Muscle layer of duodenum (tissue), 2 donors: Measurements from ENCODE around the gene SIRPD.
"Not testable (repeated sequence)": the region's sequence is repeated elsewhere in the genome, so short reads cannot be mapped to it uniquely, and the experiment has no call there.

Source experiments
- H3K27ac ChIP-seq: one replicate; pipeline ENCODE4 v1.7.0; 2013; ENCODE audit warnings: mild to moderate bottlenecking, low read length
- H3K27me3 ChIP-seq: one replicate; pipeline ENCODE4 v1.7.0; 2013; ENCODE audit warnings: low read depth, mild to moderate bottlenecking, control low read depth, low read length
- H3K36me3 ChIP-seq, 2 donors: one replicate each; pipeline ENCODE4 v1.7.0; 2013; ENCODE audit warnings: low read length in 2 of 2, control low read depth in 1 of 2, mild to moderate bottlenecking in 1 of 2; ENCODE audit not compliant: insufficient read depth in 2 of 2, control insufficient read depth in 1 of 2
- H3K4me1 ChIP-seq, 2 donors: one replicate each; pipeline ENCODE4 v1.7.0; 2013; ENCODE audit warnings: low read length in 2 of 2, mild to moderate bottlenecking in 2 of 2, control low read depth in 1 of 2, moderate library complexity in 1 of 2; ENCODE audit not compliant: insufficient read depth in 2 of 2, control insufficient read depth in 1 of 2
- H3K4me3 ChIP-seq, 2 donors: one replicate each; pipeline ENCODE4 v1.7.0; 2013; ENCODE audit warnings: low read length in 2 of 2, low read depth in 1 of 2, mild to moderate bottlenecking in 1 of 2
- H3K9me3 ChIP-seq, 2 donors: one replicate each; pipeline ENCODE4 v1.7.0; 2013; ENCODE audit warnings: low read length in 2 of 2, control low read depth in 1 of 2, mild to moderate bottlenecking in 1 of 2; ENCODE audit not compliant: control insufficient read depth in 1 of 2
- donor health status: healthy.

SIRPD gene

GRCh38 chr20:1509237-1509636, 48.3 kb downstream of the SIRPD start:
- Histone ChIP-seq H3K9me3 (no peaks in the 10 kb centered on the region), H3K36me3 (no peaks in the 10 kb centered on the region), H3K27me3 (no peaks in the 10 kb centered on the region), H3K4me1 (no peaks in the 10 kb centered on the region), H3K4me3 (no peak overlapping the region), H3K27ac (no peak overlapping the region)

GRCh38 chr20:1508574-1508973, 48.9 kb downstream of the SIRPD start:
- Histone ChIP-seq H3K27ac (no peak overlapping the region), H3K4me1 (no peaks in the 10 kb centered on the region), H3K4me3 (no peak overlapping the region), H3K27me3 (no peaks in the 10 kb centered on the region), H3K9me3 (no peaks in the 10 kb centered on the region), H3K36me3 (no peaks in the 10 kb centered on the region)

- no peak overlapping the region for H3K4me3 ChIP-seq
- H3K9me3 ChIP-seq, result peaks cover 0 to 2% of the 10 kb centered on the region in 2 donors
- H3K27me3 ChIP-seq, result no peaks in the 10 kb centered on the region
- H3K36me3 ChIP-seq, result no peaks in the 10 kb centered on the region
- H3K27ac ChIP-seq, result no peak overlapping the region
- H3K4me1 ChIP-seq, result no peaks in the 10 kb centered on the region
These were observed 50.2 kb downstream of the SIRPD start for GRCh38 chr20:1507276-1507675.

- Histone ChIP-seq H3K4me3 (no peak overlapping the region), H3K9me3 (peaks cover 0 to 2% of the 10 kb centered on the region in 2 donors), H3K27ac (no peak overlapping the region), H3K27me3 (no peaks in the 10 kb centered on the region), H3K36me3 (no peaks in the 10 kb centered on the region), H3K4me1 (no peaks in the 10 kb centered on the region)
These were observed 51.6 kb downstream of the SIRPD start for GRCh38 chr20:1505871-1506270.

GRCh38 chr20:1505361-1505760, 52.1 kb downstream of the SIRPD start:
- no peaks in the 10 kb centered on the region for H3K36me3 ChIP-seq
- H3K4me1 ChIP-seq, result no peaks in the 10 kb centered on the region
- H3K27ac ChIP-seq, result no peak overlapping the region
- H3K9me3 ChIP-seq, result peaks cover 0 to 2% of the 10 kb centered on the region in 2 donors
- no peaks in the 10 kb centered on the region for H3K27me3 ChIP-seq
- H3K4me3 ChIP-seq, result no peak overlapping the region

- H3K36me3 ChIP-seq, result no peaks in the 10 kb centered on the region
- no peak overlapping the region for H3K27ac ChIP-seq
- no peaks in the 10 kb centered on the region for H3K27me3 ChIP-seq
- peaks cover 0 to 2% of the 10 kb centered on the region in 2 donors for H3K9me3 ChIP-seq
- H3K4me1 ChIP-seq, result no peaks in the 10 kb centered on the region
- no peak overlapping the region for H3K4me3 ChIP-seq
These were observed 53.8 kb downstream of the SIRPD start for GRCh38 chr20:1503564-1504227.

GRCh38 chr20:1500496-1500895, 57.0 kb downstream of the SIRPD start:
- H3K4me3 ChIP-seq, result no peak overlapping the region
- peaks cover 0 to 2% of the 10 kb centered on the region in 2 donors for H3K9me3 ChIP-seq
- no peaks in the 10 kb centered on the region for H3K27me3 ChIP-seq
- no peaks in the 10 kb centered on the region for H3K36me3 ChIP-seq
- H3K27ac ChIP-seq, result no peak overlapping the region
- no peaks in the 10 kb centered on the region for H3K4me1 ChIP-seq

GRCh38 chr20:1499528-1500420, 57.7 kb downstream of the SIRPD start:
- H3K27ac ChIP-seq, result no peak overlapping the region
- no peaks in the 10 kb centered on the region for H3K36me3 ChIP-seq
- peaks cover 0 to 2% of the 10 kb centered on the region in 2 donors for H3K9me3 ChIP-seq
- no peak overlapping the region for H3K4me3 ChIP-seq
- no peaks in the 10 kb centered on the region for H3K4me1 ChIP-seq
- H3K27me3 ChIP-seq, result no peaks in the 10 kb centered on the region

- H3K27ac ChIP-seq, H3K4me1 ChIP-seq, H3K36me3 ChIP-seq, H3K27me3 ChIP-seq, H3K4me3 ChIP-seq, H3K9me3 ChIP-seq: not testable (repeated sequence)
These were observed 60.1 kb downstream of the SIRPD start for GRCh38 chr20:1497371-1497770.

- Histone ChIP-seq H3K4me3 (no peak overlapping the region), H3K9me3 (no peaks in the 10 kb centered on the region), H3K36me3 (no peaks in the 10 kb centered on the region), H3K4me1 (no peaks in the 10 kb centered on the region), H3K27ac (no peak overlapping the region), H3K27me3 (no peaks in the 10 kb centered on the region)
These were observed 60.6 kb downstream of the SIRPD start for GRCh38 chr20:1496930-1497329.

GRCh38 chr20:1494436-1494835, 63.1 kb downstream of the SIRPD start:
- no peak overlapping the region for H3K27ac ChIP-seq

More at GRCh38 chr20:1494436-1494835, 63.1 kb downstream of the SIRPD start:
- Histone ChIP-seq H3K4me1 (no peaks in the 10 kb centered on the region), H3K27me3 (no peaks in the 10 kb centered on the region), H3K4me3 (no peak overlapping the region), H3K36me3 (no peaks in the 10 kb centered on the region), H3K9me3 (no peaks in the 10 kb centered on the region)
